ENCODE measurements around the gene NOX5.

The NOX5 gene

GRCh38 chr15:69086427-69087204, 72.1 kb downstream of the NOX5 start:
- H3K4me3 ChIP-seq (ENCODE audit: low read depth, low read length), result no peak overlapping the region
- no peak for TF ChIP-seq CTCF (IDR thresholded peaks at IDR 0.05; ENCODE audit: low read depth, low read length)

GRCh38 chr15:69087366-69087976, 73.0 kb downstream of the NOX5 start:
- H3K4me3 ChIP-seq (ENCODE audit: low read depth, low read length), result no peak overlapping the region
- TF ChIP-seq CTCF (IDR thresholded peaks at IDR 0.05; ENCODE audit: low read depth, low read length), result no peak

- no peak for TF ChIP-seq CTCF (IDR thresholded peaks at IDR 0.05; ENCODE audit: low read depth, low read length)
- no peak overlapping the region for H3K4me3 ChIP-seq (ENCODE audit: low read depth, low read length)
These were observed 73.9 kb downstream of the NOX5 start for GRCh38 chr15:69088300-69088965.

GRCh38 chr15:69089258-69089657, 74.8 kb downstream of the NOX5 start:
- no peak for TF ChIP-seq CTCF (IDR thresholded peaks at IDR 0.05; ENCODE audit: low read depth, low read length)
- no peak overlapping the region for H3K4me3 ChIP-seq (ENCODE audit: low read depth, low read length)

GRCh38 chr15:69090197-69090948, 75.9 kb downstream of the NOX5 start:
- H3K4me3 ChIP-seq (ENCODE audit: low read depth, low read length), result no peak overlapping the region
- no peak for TF ChIP-seq CTCF (IDR thresholded peaks at IDR 0.05; ENCODE audit: low read depth, low read length)

GRCh38 chr15:69091654-69092053, 77.2 kb downstream of the NOX5 start:
- no peak overlapping the region for H3K4me3 ChIP-seq (ENCODE audit: low read depth, low read length)
- no peak for TF ChIP-seq CTCF (IDR thresholded peaks at IDR 0.05; ENCODE audit: low read depth, low read length)

Data from WI38 (cell line).